HG02678 (cell line): ENCODE results near the gene LOXHD1.

Source experiments
- ATAC-seq: cut with Tn5 transposase; IDR thresholded peaks from one replicate; pipeline ENCODE4 v1.9.1; 2021; ENCODE audit warnings: mild to moderate bottlenecking, moderate library complexity; ENCODE audit not compliant: unreplicated experiment

The LOXHD1 gene

GRCh38 chr18:46657115-46657955 lies at the start of gene LOXHD1:
TSS of gene LOXHD1 (minus strand) at chr18:46657220. CDS start at chr18:46657033, 187 bp downstream.
- ATAC-seq = no peak

GRCh38 chr18:46705521-46705920 lies 48.5 kb upstream of the LOXHD1 start:
- no peak for ATAC-seq

- no peak for ATAC-seq
Measured at GRCh38 chr18:46704816-46705215, 47.8 kb upstream of the LOXHD1 start.

- no peak for ATAC-seq
Measured at GRCh38 chr18:46704189-46704588, 47.2 kb upstream of the LOXHD1 start.

- ATAC-seq = no peak
Measured at GRCh38 chr18:46702471-46702870, 45.5 kb upstream of the LOXHD1 start.

GRCh38 chr18:46700066-46700824 lies 43.2 kb upstream of the LOXHD1 start:
- ATAC-seq = no peak

GRCh38 chr18:46696702-46697101 lies 39.7 kb upstream of the LOXHD1 start:
- no peak for ATAC-seq

GRCh38 chr18:46696268-46696667 lies 39.2 kb upstream of the LOXHD1 start:
- ATAC-seq = no peak

- no peak for ATAC-seq
Measured at GRCh38 chr18:46693996-46694395, 37.0 kb upstream of the LOXHD1 start.

GRCh38 chr18:46688853-46689525 lies 32.0 kb upstream of the LOXHD1 start:
- no peak for ATAC-seq

- no peak for ATAC-seq
Measured at GRCh38 chr18:46686186-46686585, 29.2 kb upstream of the LOXHD1 start.

- no peak for ATAC-seq
Measured at GRCh38 chr18:46683252-46683651, 26.2 kb upstream of the LOXHD1 start.

GRCh38 chr18:46680784-46681695 lies 24.0 kb upstream of the LOXHD1 start:
- ATAC-seq = no peak

GRCh38 chr18:46679846-46680598 lies 23.0 kb upstream of the LOXHD1 start:
- ATAC-seq = no peak

- no peak for ATAC-seq
Measured at GRCh38 chr18:46678785-46679399, 21.9 kb upstream of the LOXHD1 start.

GRCh38 chr18:46678041-46678440 lies 21.0 kb upstream of the LOXHD1 start:
- no peak for ATAC-seq

GRCh38 chr18:46677611-46678010 lies 20.6 kb upstream of the LOXHD1 start:
- ATAC-seq = no peak

GRCh38 chr18:46676182-46676835 lies 19.3 kb upstream of the LOXHD1 start:
- no peak for ATAC-seq

GRCh38 chr18:46675112-46675511 lies 18.1 kb upstream of the LOXHD1 start:
- ATAC-seq = no peak
